GM12864 (cell line): ENCODE results near the gene CCDC3.
"Not testable (repeated sequence)": the region's sequence is repeated elsewhere in the genome, so short reads cannot be mapped to it uniquely, and the experiment has no call there.

Experiments used
- DNase-seq: peaks from one replicate; pipeline ENCODE4 v3.0.0-alpha.2; 2011; ENCODE audit warnings: low read depth
- H3K4me3 ChIP-seq: 2 replicates; pipeline ENCODE4 v1.5.1; 2011; ENCODE audit warnings: mild to moderate bottlenecking, low read depth, low read length, control low read depth
- TF ChIP-seq, protein P1 (sequence below): IDR thresholded peaks from 2 replicates; pipeline ENCODE4 v1.5.1; 2011; ENCODE audit warnings: low read depth, mild to moderate bottlenecking, moderate library complexity, low read length, control low read depth, inconsistent platforms; ENCODE audit errors: missing control alignments

Gene CCDC3

DNA sequence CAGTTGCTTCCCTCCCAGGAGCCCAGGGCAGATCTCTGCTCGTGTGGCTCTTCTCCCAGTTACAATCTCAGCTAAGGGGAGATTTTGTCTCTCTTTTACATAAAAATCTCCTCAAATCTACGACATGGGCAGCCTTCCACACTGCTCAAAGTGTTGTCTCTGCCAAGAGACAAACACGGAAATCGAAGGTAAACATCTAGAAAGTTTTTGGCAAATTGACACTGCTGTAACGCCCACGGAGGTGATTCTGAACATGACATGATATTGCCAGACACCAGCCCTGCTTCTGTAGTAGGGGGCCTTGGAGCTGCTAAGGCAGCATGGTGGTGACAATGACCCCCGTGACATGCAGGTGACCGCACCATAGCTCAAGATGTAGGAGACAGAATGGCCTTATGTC, 128.3 kb downstream of the CCDC3 start:
- TF ChIP-seq, protein P1, sequence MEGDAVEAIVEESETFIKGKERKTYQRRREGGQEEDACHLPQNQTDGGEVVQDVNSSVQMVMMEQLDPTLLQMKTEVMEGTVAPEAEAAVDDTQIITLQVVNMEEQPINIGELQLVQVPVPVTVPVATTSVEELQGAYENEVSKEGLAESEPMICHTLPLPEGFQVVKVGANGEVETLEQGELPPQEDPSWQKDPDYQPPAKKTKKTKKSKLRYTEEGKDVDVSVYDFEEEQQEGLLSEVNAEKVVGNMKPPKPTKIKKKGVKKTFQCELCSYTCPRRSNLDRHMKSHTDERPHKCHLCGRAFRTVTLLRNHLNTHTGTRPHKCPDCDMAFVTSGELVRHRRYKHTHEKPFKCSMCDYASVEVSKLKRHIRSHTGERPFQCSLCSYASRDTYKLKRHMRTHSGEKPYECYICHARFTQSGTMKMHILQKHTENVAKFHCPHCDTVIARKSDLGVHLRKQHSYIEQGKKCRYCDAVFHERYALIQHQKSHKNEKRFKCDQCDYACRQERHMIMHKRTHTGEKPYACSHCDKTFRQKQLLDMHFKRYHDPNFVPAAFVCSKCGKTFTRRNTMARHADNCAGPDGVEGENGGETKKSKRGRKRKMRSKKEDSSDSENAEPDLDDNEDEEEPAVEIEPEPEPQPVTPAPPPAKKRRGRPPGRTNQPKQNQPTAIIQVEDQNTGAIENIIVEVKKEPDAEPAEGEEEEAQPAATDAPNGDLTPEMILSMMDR = no peak
- no peak for DNase-seq
- no peak overlapping the region for H3K4me3 ChIP-seq

DNA sequence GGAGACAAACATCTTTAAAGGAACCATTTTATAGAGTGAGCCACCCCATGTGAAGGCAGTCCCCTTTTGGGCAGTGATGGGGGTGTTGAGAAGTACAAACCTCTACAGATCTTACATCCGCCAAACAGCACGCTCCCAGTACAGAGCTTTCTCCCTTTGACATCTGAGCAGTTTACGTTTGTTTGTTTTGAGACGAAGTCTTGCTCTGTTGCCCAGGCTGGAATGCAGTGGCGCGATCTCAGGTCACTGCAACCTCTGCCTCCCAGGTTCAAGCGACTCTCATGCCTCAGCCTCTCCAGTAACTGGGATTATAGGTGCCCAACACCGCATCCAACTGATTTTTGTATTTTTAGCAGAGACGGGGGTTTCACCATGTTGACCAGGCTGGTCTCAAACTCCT, 128.9 kb downstream of the CCDC3 start:
- H3K4me3 ChIP-seq = no peak overlapping the region
- no peak for DNase-seq
- TF ChIP-seq, protein P1 = no peak

DNA sequence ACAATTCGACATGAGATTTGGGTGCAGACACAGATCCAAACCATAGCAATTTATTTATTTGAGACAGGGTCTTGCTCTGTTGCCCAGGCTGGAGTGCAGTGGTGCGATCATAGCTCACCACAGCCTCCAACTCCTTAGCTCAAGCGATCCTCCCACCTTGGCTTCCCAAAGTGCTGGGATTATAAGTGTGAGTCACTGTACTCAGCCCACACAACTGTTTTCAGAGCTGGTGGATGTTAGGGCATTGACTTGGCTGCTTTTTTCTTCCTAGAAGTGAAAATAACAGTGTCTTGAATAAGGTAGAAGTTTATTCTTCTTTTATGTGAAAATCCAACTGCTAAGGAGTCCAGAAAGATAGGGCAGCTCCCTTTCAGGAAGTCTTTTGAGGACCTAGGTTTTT, 132.1 kb downstream of the CCDC3 start:
- no peak for DNase-seq
- H3K4me3 ChIP-seq = no peak overlapping the region
- TF ChIP-seq, protein P1 = no peak

DNA sequence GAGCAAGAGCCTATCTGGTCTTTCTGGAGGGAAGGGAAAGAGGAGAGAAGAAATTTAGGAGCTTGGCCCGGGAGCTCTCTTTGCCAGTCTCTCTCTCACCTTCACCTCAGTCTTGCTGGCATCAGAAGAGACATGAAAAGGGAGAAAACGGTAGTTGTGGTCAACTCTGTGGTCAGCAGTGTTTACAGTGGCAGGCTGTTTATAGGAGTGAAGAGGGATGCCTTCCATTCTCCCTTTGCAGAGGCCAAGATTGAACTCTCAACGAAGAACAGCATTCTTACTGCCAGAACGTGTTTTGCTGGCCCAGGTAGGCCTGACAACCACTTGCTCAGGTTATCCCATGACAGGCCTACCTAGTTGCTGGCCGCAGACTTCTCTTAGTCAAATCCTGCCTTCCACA, 133.3 kb downstream of the CCDC3 start:
- no peak for DNase-seq
- TF ChIP-seq, protein P1 = no peak
- H3K4me3 ChIP-seq = no peak overlapping the region

DNA sequence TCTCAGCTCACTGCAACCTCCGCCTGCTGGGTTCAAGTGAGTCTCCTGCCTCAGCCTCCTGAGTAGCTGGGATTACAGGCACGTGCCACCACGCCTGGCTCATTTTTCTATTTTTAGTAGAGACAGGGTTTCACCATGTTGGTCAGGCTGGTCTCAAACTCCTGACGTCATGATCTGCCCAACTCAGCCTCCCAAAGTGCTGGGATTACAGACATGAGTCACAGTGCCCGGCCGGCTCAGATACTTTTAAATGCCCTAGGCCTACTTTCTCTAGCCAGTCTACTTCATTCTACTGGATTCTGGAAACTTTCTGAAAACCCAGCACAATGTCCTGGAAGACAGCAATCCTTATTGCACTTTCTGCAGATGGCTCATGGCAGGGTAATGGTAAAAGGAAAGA, 136.0 kb downstream of the CCDC3 start:
- DNase-seq, H3K4me3 ChIP-seq: not testable (repeated sequence)

DNA sequence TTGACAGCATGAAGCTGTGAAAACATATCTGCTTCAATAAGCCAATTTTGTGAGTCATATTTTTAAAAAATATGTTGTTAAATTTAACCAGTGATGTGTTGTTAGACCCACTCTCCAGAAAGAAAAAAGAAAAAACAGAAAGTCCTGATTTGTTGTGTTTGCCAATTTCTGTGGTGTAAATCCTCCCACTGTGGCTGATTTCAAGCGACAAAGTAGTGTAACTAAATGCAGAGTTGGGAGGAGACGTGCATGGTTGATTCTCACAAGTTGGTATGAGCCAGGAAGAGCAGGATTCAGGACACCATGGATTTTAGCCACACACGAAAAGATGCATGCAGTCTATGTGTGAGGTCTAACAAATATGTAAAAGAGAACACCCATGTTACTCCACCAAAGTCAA, 139.1 kb downstream of the CCDC3 start:
- no peak overlapping the region for H3K4me3 ChIP-seq
- DNase-seq = no peak
- TF ChIP-seq, protein P1 = no peak

DNA sequence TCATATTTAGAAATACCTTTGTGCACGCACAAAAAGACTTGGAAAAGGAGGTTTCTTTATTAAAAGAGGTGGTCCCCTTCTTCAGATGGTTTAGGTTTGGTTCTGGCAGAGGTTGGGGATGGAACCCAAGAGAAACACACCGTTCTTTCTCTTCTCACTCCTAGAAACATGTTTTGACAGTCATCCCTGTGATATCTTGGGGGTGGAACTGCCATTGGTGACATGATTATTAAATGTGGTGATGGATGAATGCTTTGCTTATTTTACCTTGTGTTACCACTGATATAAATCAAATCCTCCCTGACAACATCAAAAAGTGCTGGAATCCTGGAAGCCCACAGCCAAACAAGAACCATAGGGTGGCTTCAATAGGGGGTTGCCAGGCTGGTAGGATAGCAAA, 146.5 kb downstream of the CCDC3 start:
- H3K4me3 ChIP-seq = no peak overlapping the region
- DNase-seq = no peak
- TF ChIP-seq, protein P1 = no peak

DNA sequence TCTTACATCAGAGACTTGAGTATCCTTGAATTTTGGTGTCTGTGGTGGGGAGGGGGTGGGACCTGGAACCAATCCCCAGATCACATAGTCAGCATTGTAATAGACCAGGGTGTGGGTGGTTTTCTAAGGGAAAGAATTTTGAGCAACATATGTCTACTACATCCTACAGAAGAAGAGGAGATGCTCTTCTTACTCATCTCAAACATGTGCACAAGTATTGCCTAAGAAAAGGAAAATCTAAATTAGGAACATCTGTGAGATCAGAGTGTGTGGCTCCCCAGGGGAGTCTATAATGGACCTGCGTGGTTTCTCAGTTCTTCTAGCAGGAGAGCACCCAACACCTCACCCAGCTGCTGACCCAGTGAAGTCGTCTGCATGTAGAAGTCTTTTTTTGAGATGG, 148.8 kb downstream of the CCDC3 start:
- no peak for DNase-seq
- H3K4me3 ChIP-seq = no peak overlapping the region
- TF ChIP-seq, protein P1 = no peak
